ENCODE measurements around the gene C9orf57.

GRCh38 chr9:72037571-72037970 lies 22.8 kb downstream of the C9orf57 start:
- TF ChIP-seq, protein P1, sequence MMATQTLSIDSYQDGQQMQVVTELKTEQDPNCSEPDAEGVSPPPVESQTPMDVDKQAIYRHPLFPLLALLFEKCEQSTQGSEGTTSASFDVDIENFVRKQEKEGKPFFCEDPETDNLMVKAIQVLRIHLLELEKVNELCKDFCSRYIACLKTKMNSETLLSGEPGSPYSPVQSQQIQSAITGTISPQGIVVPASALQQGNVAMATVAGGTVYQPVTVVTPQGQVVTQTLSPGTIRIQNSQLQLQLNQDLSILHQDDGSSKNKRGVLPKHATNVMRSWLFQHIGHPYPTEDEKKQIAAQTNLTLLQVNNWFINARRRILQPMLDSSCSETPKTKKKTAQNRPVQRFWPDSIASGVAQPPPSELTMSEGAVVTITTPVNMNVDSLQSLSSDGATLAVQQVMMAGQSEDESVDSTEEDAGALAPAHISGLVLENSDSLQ (IDR thresholded peaks at IDR 0.05) = no peak
- no peak for TF ChIP-seq FOXM1 (IDR thresholded peaks at IDR 0.05; ENCODE audit: borderline replicate concordance)

All from HEK293T (cell line).